Chondrocyte (in vitro differentiated cells): ENCODE measurements around the gene PTRHD1. TPM values are rescaled to one million over a fixed set of nuclear protein-coding genes. Genes with fewer than 3 reads are reported as not detected.

ENCODE experiments used
- DNase-seq: peaks from one replicate; pipeline ENCODE4 v3.0.0; 2021; ENCODE audit warnings: mixed read lengths, low spot score
- H3K27ac Mint-ChIP-seq: one replicate; pipeline ENCODE4 v1.8.0; 2021; ENCODE audit warnings: mild to moderate bottlenecking, moderate library complexity, mixed read lengths; ENCODE audit not compliant: unreplicated experiment
- H3K27me3 Mint-ChIP-seq: 2 replicates; pipeline ENCODE4 v1.8.0; 2021; ENCODE audit warnings: low read depth, mixed read lengths
- H3K36me3 Mint-ChIP-seq: 2 replicates; pipeline ENCODE4 v1.8.0; 2021; ENCODE audit warnings: low read depth, mixed read lengths
- H3K4me1 Mint-ChIP-seq: 2 replicates; pipeline ENCODE4 v1.8.0; 2021; ENCODE audit warnings: low read depth, mild to moderate bottlenecking, mixed read lengths
- H3K4me3 Mint-ChIP-seq: one replicate; pipeline ENCODE4 v1.8.0; 2021; ENCODE audit warnings: mild to moderate bottlenecking, moderate library complexity, mixed read lengths; ENCODE audit not compliant: unreplicated experiment
- H3K9me3 Mint-ChIP-seq: 2 replicates; pipeline ENCODE4 v1.8.0; 2021; ENCODE audit warnings: low read depth, mixed read lengths
- long read RNA-seq: library from polyadenylated mRNA; stranded (forward); transcript quantifications from one replicate; pipeline ENCODE4 v2.0.0, GENCODE V29; 2021
- total RNA-seq: library from RNA; stranded (reverse); gene quantifications from 3 replicates; pipeline ENCODE4 v1.2.1, GENCODE V29; 2021
- TF ChIP-seq, protein P1 (sequence below): fragments of 200-600 bp; sonication (generic); IDR thresholded peaks from 2 replicates; pipeline ENCODE4 v1.5.0; 2021; ENCODE audit warnings: antibody characterized with exemption, mild to moderate bottlenecking, moderate library complexity

Gene PTRHD1, protein sequence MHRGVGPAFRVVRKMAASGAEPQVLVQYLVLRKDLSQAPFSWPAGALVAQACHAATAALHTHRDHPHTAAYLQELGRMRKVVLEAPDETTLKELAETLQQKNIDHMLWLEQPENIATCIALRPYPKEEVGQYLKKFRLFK
- total RNA-seq = 31.0 to 32.5 TPM (median 32.0 TPM) in 3 replicates
- long read RNA-seq, transcript PTRHD1-201 (2 exons, 1,105 nt) = major isoform, 46 of 47 reads
- long read RNA-seq, partial matches to known transcripts = 0 of 47 reads
- long read RNA-seq, other reads (novel, unspliced or antisense) = 1 of 47 reads

DNA sequence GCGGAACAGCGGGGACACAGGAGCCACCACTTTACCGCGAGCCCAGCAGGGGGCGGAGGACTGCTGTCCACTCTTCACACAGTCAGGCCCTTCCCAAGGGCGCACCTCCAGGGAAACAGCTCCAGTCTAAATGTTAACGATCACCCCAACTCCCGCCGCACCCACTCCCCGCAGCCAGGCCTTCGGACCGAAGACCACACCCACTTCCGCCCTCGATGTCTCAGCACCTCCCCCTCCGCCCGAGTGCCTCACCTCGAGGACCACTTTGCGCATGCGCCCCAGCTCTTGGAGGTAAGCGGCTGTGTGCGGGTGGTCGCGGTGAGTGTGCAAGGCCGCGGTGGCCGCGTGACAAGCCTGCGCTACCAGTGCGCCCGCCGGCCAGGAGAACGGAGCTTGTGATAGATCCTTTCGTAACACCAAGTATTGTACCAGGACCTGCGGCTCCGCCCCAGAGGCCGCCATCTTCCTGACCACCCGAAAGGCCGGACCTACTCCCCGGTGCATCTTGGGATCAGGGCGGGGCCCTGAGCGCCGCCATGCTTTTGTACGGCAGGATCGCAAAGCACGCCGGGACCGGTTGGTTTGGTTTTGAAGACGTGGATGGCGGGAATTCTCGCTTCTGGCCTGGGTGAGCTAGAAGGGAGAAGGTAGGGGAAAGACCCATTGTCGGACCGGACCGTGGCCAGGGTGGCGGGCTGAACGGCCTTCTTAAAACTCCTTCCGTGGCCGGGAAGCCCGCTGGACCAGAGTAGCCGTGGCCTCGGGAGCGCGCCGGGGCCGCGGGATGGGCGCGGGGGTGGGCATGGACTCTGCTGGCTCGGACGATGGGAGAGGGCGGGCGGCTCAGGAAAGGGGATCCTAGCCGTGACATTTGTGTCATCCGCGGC, at the start of gene PTRHD1, which contains the start of gene CENPO:
Gene PTRHD1 (minus strand): TSS at position 518 of the 887 bp plus-strand sequence. CDS start 14 bp downstream, at position 504.
Gene CENPO (plus strand): TSS at position 552 of the 887 bp plus-strand sequence. CDS start 495 bp downstream, outside the sequence.
- Mint-ChIP-seq H3K36me3 (peaks cover 8% of the 10 kb centered on the region), H3K27ac (peak within 1 kb of the TSS; percentile 99), H3K4me1 (peaks cover 26% of the 10 kb centered on the region), H3K27me3 (no peaks in the 10 kb centered on the region), H3K4me3 (peak within 1 kb of the TSS; percentile 97), H3K9me3 (no peaks in the 10 kb centered on the region)
- TF ChIP-seq, protein P1, sequence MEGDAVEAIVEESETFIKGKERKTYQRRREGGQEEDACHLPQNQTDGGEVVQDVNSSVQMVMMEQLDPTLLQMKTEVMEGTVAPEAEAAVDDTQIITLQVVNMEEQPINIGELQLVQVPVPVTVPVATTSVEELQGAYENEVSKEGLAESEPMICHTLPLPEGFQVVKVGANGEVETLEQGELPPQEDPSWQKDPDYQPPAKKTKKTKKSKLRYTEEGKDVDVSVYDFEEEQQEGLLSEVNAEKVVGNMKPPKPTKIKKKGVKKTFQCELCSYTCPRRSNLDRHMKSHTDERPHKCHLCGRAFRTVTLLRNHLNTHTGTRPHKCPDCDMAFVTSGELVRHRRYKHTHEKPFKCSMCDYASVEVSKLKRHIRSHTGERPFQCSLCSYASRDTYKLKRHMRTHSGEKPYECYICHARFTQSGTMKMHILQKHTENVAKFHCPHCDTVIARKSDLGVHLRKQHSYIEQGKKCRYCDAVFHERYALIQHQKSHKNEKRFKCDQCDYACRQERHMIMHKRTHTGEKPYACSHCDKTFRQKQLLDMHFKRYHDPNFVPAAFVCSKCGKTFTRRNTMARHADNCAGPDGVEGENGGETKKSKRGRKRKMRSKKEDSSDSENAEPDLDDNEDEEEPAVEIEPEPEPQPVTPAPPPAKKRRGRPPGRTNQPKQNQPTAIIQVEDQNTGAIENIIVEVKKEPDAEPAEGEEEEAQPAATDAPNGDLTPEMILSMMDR = peak; percentile 82
- peak; percentile 98 for DNase-seq

DNA sequence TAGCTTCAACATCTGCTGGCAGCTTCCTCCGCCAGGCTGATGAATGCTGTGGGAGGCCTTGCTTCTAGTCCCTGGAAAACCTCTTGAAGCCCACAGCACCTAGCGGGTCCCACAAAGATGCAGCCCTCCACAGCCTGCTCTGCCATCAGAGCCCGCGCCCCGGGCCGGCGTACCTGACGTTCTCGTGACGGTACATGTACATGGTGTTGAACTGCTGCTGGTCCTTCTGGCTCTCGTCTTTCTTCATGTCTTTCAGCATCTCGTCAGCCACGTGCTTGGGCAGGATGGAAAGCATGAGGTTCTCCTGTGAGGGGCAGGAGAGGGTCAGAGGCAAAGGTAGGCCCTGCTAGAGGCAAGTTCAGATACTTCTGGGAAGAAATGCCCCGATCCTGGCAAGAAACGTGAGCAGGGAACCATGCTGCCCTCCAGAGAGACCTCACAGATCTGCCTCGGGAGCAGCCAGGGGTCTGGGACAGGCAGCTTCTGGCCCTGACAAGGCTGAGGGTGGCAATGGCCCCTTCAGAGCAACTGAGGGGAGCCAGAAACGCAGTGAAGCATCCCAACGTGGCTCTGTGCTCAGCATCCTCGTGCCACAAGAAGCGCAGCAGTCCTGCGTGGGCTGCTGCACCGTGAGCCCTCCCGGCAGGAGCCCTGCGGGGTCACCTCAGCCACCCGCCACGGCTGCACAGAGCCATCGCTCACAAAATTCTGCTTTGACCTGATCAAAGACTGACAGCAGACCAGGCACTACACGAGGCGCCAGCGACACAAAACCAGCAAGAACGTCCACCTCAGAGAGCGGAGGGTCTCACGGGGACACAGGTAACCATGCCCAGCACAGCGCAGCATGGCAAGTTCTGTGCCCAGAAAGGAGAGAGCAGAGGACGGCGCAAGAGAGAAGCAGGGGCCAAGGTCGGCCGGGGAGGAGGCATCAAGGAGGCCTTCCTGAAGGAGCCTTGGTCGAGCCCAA, 49.2 kb upstream of the PTRHD1 start:
- peaks cover 10% of the 10 kb centered on the region for H3K36me3 Mint-ChIP-seq
- H3K4me1 Mint-ChIP-seq = no peaks in the 10 kb centered on the region
- no peaks in the 10 kb centered on the region for H3K27me3 Mint-ChIP-seq
- no peak overlapping the region for H3K4me3 Mint-ChIP-seq
- TF ChIP-seq, protein P1 = no peak
- H3K27ac Mint-ChIP-seq = no peak overlapping the region
- no peaks in the 10 kb centered on the region for H3K9me3 Mint-ChIP-seq
- peak; percentile 74 for DNase-seq

DNA sequence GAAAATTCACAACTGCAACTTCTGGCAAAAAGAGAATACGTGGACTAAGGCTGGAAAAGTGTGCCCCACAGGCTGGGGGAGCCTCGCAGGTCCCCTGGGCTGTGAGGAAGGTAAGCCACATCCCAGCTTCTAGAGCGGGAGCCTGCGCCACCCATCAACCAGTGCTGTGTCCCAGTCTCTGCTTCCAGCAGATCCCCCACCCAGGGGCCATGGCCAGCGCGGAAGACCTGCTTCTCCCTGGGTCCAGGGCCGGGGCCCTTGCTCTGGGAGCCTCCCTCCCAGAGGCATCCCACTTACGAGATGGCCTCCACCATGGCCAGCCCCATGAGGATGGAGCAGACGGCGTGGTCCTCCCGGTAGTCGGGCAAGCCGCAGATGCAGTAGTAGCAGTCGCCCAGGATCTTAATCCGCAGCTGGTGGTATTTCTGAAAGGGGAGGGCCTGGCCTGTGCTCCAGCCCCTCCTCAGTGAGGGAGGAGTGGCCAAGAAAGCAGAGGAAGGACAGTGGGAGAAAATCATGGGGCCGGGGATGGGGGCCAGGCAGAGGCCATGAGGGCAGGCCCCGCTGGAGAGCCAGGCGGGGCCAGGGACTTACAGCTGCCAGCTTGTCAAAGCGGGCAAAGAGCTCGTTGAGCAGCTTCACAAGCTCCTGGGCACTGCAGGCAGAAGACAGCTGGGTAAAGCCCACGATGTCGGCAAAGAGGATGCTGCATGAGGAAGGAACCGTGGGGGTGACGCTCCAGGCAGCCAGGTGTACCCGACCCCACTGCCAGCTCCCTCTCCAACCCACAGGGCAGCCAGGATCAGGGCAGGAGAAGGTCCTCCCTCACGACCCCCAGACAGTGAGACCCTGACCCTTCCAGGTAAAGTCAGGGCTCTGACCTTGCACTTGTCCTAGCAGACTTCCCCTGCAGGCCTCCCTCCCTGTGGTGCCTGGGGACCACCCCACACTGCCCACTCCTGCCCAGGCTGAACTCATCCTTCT, 48.1 kb upstream of the PTRHD1 start:
- peaks cover 15% of the 10 kb centered on the region for H3K36me3 Mint-ChIP-seq
- no peak overlapping the region for H3K4me3 Mint-ChIP-seq

DNA sequence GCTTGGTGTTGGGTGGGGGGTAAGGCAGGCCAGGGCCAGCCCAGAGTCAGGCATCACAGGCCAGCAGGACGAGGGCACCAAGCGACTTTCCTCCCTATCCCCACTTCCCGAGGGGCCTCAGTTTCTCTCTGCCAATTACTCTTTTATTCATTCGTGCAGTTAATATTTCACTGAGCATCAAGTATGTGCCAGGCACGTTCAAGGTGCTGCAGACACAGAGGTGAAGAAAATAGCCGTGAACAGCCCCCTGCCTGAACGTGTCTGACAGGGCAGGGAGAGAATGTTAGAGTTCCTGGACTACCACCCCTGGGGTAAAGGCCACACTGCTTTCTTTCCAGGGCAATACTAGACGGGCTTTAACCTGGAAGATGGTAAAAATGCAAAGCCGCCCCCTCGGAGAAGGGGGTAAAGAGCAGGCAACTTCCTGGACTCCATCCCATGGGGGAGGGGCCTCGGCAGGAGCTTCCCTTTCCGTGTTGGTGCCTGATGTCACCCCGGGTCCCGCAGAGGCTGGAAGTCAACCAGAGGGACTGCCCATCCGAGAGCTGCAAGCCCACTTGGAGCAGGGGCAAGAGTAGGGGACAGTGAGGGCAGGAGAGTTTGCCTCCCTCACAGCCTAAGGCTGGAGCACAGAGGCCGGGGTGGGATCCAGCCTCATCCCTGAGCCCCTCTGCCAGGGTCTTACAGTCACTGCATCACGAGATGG, 47.1 kb upstream of the PTRHD1 start:
- Mint-ChIP-seq H3K36me3 (peaks cover 19% of the 10 kb centered on the region), H3K9me3 (no peaks in the 10 kb centered on the region), H3K27me3 (no peaks in the 10 kb centered on the region), H3K4me1 (peaks cover under 1% of the 10 kb centered on the region), H3K4me3 (no peak overlapping the region), H3K27ac (no peak overlapping the region)
- no peak for DNase-seq
- TF ChIP-seq, protein P1 = no peak

More for the DNA sequence above, 48.1 kb upstream of the PTRHD1 start:
- H3K9me3 Mint-ChIP-seq = no peaks in the 10 kb centered on the region
- peak; percentile 59 for DNase-seq
- H3K4me1 Mint-ChIP-seq = no peaks in the 10 kb centered on the region
- TF ChIP-seq, protein P1 = no peak
- H3K27me3 Mint-ChIP-seq = no peaks in the 10 kb centered on the region
- H3K27ac Mint-ChIP-seq = no peak overlapping the region
